Ovary (tissue), 3 donors: ENCODE data around the gene GPHN.

ENCODE experiments used
- CTCF ChIP-seq, 3 donors: fragments of 450-650 bp in 2 of 3; fragments of 200-600 bp in 1 of 3; IDR thresholded peaks; one replicate each; pipeline versions ENCODE4 v1.5.1 to v1.8.0; 2016 to 2022; ENCODE audit warnings: antibody characterized with exemption in 3 of 3, mild to moderate bottlenecking in 1 of 3
- POLR2A ChIP-seq: fragments of 450-650 bp; IDR thresholded peaks from one replicate; pipeline ENCODE4 v1.6.1; 2017; ENCODE audit warnings: antibody characterized with exemption, mild to moderate bottlenecking, moderate library complexity
- donor health status: DM: no; HTN: no; CAD: no.

DNA sequence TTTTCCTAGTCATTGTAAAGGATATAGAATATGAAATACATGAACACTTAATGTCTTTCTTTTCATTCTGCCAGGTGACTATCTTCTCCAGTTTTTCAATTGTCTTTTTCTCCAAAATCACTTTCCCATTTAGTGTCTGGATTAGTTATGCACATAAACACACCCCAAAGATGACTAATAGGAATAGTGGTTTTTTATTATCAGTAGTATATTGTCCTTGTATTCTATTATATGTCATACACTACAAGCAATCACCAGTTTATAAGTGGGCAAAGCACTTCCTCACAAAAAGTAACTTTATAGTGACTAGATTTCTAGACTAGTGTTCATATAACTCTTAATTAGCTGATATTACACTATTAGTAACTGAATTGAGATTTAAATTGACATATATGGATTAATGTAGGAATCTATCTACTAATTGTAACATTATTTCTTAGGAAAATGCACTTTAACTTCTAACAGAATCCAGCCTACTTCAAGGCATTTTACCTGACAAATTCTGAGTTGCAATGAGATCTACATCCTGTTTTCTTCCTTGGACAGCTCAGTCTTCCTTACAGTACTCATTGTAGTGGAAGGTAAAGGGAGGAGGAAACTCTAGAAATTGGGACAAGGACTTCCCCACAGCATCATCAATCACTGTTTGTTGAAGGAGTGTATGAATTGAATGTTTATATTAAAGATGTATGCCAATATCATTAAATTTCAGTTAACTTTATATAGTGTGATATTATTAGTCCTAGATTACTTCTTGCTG is 495.2 kb downstream of the GPHN start:
- TF ChIP-seq POLR2A: no peak
- TF ChIP-seq CTCF (IDR thresholded peaks at IDR 0.05): no peak
